Ishikawa (cell line): ENCODE results near the gene PTPN21.

Source experiments
- CEBPB ChIP-seq: IDR thresholded peaks from 2 replicates; pipeline ENCODE4 v1.6.1; 2012
- EP300 ChIP-seq: IDR thresholded peaks from 2 replicates; pipeline ENCODE4 v1.6.1; 2012; ENCODE audit warnings: borderline replicate concordance
- RAD21 ChIP-seq: IDR thresholded peaks from 2 replicates; pipeline ENCODE4 v1.6.1; 2012; ENCODE audit warnings: low read depth
- TF ChIP-seq, protein P1 (sequence below): IDR thresholded peaks from 2 replicates; pipeline ENCODE4 v1.6.1; 2012; ENCODE audit warnings: low read depth, mild to moderate bottlenecking

DNA sequence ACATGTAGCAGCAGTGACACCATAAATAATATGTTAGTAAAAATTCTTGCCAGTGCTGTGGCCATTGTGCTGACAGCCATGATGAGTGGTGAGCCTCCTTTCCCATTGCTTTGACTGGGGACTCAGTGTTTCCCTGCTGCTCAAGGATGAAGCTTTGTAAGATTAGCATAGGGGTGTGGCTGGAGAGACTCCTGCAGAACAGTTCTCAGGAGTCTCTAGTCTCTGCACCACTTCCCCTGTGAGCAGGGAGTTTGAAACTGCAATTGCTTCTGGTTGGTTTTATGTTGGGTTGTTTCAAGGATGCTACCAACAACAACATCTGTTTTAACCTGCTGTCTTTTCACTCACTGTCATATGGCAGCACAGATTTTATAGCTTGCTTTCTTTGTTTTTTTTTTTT is 49.4 kb upstream of the PTPN21 start:
- no peak for TF ChIP-seq EP300
- TF ChIP-seq RAD21 = no peak
- TF ChIP-seq, protein P1, sequence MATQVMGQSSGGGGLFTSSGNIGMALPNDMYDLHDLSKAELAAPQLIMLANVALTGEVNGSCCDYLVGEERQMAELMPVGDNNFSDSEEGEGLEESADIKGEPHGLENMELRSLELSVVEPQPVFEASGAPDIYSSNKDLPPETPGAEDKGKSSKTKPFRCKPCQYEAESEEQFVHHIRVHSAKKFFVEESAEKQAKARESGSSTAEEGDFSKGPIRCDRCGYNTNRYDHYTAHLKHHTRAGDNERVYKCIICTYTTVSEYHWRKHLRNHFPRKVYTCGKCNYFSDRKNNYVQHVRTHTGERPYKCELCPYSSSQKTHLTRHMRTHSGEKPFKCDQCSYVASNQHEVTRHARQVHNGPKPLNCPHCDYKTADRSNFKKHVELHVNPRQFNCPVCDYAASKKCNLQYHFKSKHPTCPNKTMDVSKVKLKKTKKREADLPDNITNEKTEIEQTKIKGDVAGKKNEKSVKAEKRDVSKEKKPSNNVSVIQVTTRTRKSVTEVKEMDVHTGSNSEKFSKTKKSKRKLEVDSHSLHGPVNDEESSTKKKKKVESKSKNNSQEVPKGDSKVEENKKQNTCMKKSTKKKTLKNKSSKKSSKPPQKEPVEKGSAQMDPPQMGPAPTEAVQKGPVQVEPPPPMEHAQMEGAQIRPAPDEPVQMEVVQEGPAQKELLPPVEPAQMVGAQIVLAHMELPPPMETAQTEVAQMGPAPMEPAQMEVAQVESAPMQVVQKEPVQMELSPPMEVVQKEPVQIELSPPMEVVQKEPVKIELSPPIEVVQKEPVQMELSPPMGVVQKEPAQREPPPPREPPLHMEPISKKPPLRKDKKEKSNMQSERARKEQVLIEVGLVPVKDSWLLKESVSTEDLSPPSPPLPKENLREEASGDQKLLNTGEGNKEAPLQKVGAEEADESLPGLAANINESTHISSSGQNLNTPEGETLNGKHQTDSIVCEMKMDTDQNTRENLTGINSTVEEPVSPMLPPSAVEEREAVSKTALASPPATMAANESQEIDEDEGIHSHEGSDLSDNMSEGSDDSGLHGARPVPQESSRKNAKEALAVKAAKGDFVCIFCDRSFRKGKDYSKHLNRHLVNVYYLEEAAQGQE = no peak
- TF ChIP-seq CEBPB = no peak
